Pulmonary artery endothelial cell (primary cell): ENCODE measurements around the gene RNF34. TPM values are rescaled to one million over a fixed set of nuclear protein-coding genes. Genes with fewer than 3 reads are reported as not detected.

Source experiments
- DNase-seq: peaks from one replicate; pipeline ENCODE4 v3.0.0-alpha.2; 2011; ENCODE audit warnings: low read depth, low spot score
- total RNA-seq: library from RNA; depleted of rRNA; stranded (reverse); fragments of >200 nt; gene quantifications from 2 replicates; pipeline ENCODE4 v1.2.3, GENCODE V29; 2014

The RNF34 gene
- total RNA-seq, 1 donor from 2014 or later, result 122 TPM

GRCh38 chr12:121388421-121388981, 11.4 kb upstream of the RNF34 start:
- peak; percentile 17 for DNase-seq

- no peak for DNase-seq
These were observed 9.1 kb upstream of the RNF34 start for GRCh38 chr12:121390856-121391255.

GRCh38 chr12:121391619-121392324, 8.1 kb upstream of the RNF34 start:
- no peak for DNase-seq

- DNase-seq, result no peak
These were observed 7.6 kb upstream of the RNF34 start for GRCh38 chr12:121392325-121392716.

- no peak for DNase-seq
These were observed 2.4 kb upstream of the RNF34 start for GRCh38 chr12:121397521-121397920.

GRCh38 chr12:121398355-121398754, 1.6 kb upstream of the RNF34 start:
- DNase-seq, result no peak

- DNase-seq, result no peak
These were observed 618 bp downstream of the RNF34 start for GRCh38 chr12:121400332-121401139.

- DNase-seq, result no peak
These were observed 3.8 kb downstream of the RNF34 start for GRCh38 chr12:121403721-121404120.

- no peak for DNase-seq
These were observed 4.8 kb downstream of the RNF34 start for GRCh38 chr12:121404734-121405133.

- no peak for DNase-seq
These were observed 5.3 kb downstream of the RNF34 start for GRCh38 chr12:121405211-121405610.

- no peak for DNase-seq
These were observed 14.0 kb downstream of the RNF34 start for GRCh38 chr12:121413917-121414316.

- DNase-seq, result no peak
These were observed 17.9 kb downstream of the RNF34 start for GRCh38 chr12:121417847-121418246.

GRCh38 chr12:121420109-121420508, 20.2 kb downstream of the RNF34 start:
- DNase-seq, result no peak

- no peak for DNase-seq
These were observed 23.3 kb downstream of the RNF34 start for GRCh38 chr12:121423253-121423652.

GRCh38 chr12:121423682-121424623, 24.0 kb downstream of the RNF34 start:
- DNase-seq, result no peak

GRCh38 chr12:121424624-121424975, 24.7 kb downstream of the RNF34 start:
- no peak for DNase-seq

- no peak for DNase-seq
These were observed 27.7 kb downstream of the RNF34 start for GRCh38 chr12:121427556-121428050.

GRCh38 chr12:121428883-121429282, 29.0 kb downstream of the RNF34 start:
- DNase-seq, result no peak

GRCh38 chr12:121430833-121431415, 31.0 kb downstream of the RNF34 start:
- DNase-seq, result no peak

GRCh38 chr12:121432740-121433480, 33.0 kb downstream of the RNF34 start:
- DNase-seq, result no peak
